T47D (cell line): ENCODE measurements around the gene MRGPRD.

Source experiments
- DNase-seq, 2 experiments: peaks; one replicate each; pipeline versions ENCODE4 v3.0.0 to v3.0.0-alpha.2; 2011 to 2012; ENCODE audit warnings: low read depth in 1 of 2, low spot score in 1 of 2
- JUND ChIP-seq: IDR thresholded peaks from 2 replicates; pipeline ENCODE4 v1.6.1; 2012; ENCODE audit warnings: low read depth
- in situ Hi-C: cut with HindIII; loops from 2 replicates; pipeline ENCODE4 v1.10.0; 2016; ENCODE audit warnings: low sequenced_read_pairs, low pct_unique_long_range_greater_than_20kb

The MRGPRD gene

GRCh38 chr11:68996376-68997123, 15.8 kb upstream of the MRGPRD start:
- in situ Hi-C loops, result no loop called here
- no peak for TF ChIP-seq JUND
- DNase-seq, result no peak

GRCh38 chr11:68994894-68995285, 14.1 kb upstream of the MRGPRD start:
- DNase-seq, result no peak
- TF ChIP-seq JUND, result no peak
- in situ Hi-C loops, result no loop called here

GRCh38 chr11:68994161-68994893, 13.5 kb upstream of the MRGPRD start:
- DNase-seq, result no peak
- TF ChIP-seq JUND, result no peak
- in situ Hi-C loops, result no loop called here

GRCh38 chr11:68993546-68993945, 12.8 kb upstream of the MRGPRD start:
- in situ Hi-C loops, result no loop called here
- DNase-seq, result no peak
- no peak for TF ChIP-seq JUND

GRCh38 chr11:68992743-68993255, 12.0 kb upstream of the MRGPRD start:
- DNase-seq, result no peak
- TF ChIP-seq JUND, result no peak
- in situ Hi-C loops, result no loop called here

- DNase-seq, result no peak
- no peak for TF ChIP-seq JUND
- in situ Hi-C loops, result no loop called here
These were observed 10.4 kb upstream of the MRGPRD start for GRCh38 chr11:68990995-68991780.

GRCh38 chr11:68989936-68990606, 9.3 kb upstream of the MRGPRD start:
- no peak for TF ChIP-seq JUND
- in situ Hi-C loops, result no loop called here
- no peak for DNase-seq

- DNase-seq, result no peak
- in situ Hi-C loops, result no loop called here
- TF ChIP-seq JUND, result no peak
These were observed 7.7 kb upstream of the MRGPRD start for GRCh38 chr11:68988491-68988890.

- TF ChIP-seq JUND, result no peak
- in situ Hi-C loops, result no loop called here
- no peak for DNase-seq
These were observed 6.4 kb upstream of the MRGPRD start for GRCh38 chr11:68987211-68987610.

- no peak for DNase-seq
- in situ Hi-C loops, result no loop called here
- no peak for TF ChIP-seq JUND
These were observed 3.0 kb upstream of the MRGPRD start for GRCh38 chr11:68983801-68984200.

GRCh38 chr11:68982134-68982533, 1.3 kb upstream of the MRGPRD start:
- TF ChIP-seq JUND, result no peak
- DNase-seq, result no peak
- in situ Hi-C loops, result no loop called here
